ENCODE results near the gene ATP2B1. TPM values are rescaled to one million over a fixed set of nuclear protein-coding genes. Genes with fewer than 3 reads are reported as not detected.

ATP2B1 gene
- total and polyA plus RNA-seq, 9 donors = 9.0 to 60.3 (median 25.6) TPM

GRCh38 chr12:89593233-89593632 lies 115.4 kb downstream of the ATP2B1 start:
- H3K27me3 ChIP-seq = no peaks in the 10 kb centered on the region
- no peaks in the 10 kb centered on the region for H3K36me3 ChIP-seq
- 49 to 63% (median 49%) methylated on average over 4 of the region's 4 CpGs for WGBS, 3 donors
- TF ChIP-seq POLR2A (IDR thresholded peaks at IDR 0.05) (no peak), CTCF (IDR thresholded peaks at IDR 0.05) (no peak), EP300 (IDR thresholded peaks at IDR 0.05) (no peak)
- no peak overlapping the region for H3K27ac ChIP-seq
- intact Hi-C loops (cut with DNase I) = no loop called here
- no peak for DNase-seq
- no peaks in the 10 kb centered on the region for H3K4me1 ChIP-seq (ENCODE audit: insufficient read depth)
- no peak overlapping the region for H3K4me3 ChIP-seq
- H3K9me3 ChIP-seq = no peaks in the 10 kb centered on the region

- TF ChIP-seq EP300 (IDR thresholded peaks at IDR 0.05) = no peak
- no peak for TF ChIP-seq CTCF (IDR thresholded peaks at IDR 0.05)
- TF ChIP-seq POLR2A (IDR thresholded peaks at IDR 0.05) = no peak
- Histone ChIP-seq H3K9me3 (no peaks in the 10 kb centered on the region), H3K36me3 (no peaks in the 10 kb centered on the region), H3K27ac (no peak overlapping the region), H3K4me1 (ENCODE audit: insufficient read depth) (no peaks in the 10 kb centered on the region), H3K4me3 (no peak overlapping the region), H3K27me3 (no peaks in the 10 kb centered on the region)
- intact Hi-C loops (cut with DNase I) = no loop called here
- no peak for DNase-seq
Measured at GRCh38 chr12:89589753-89590152, 118.9 kb downstream of the ATP2B1 start.

- Histone ChIP-seq H3K9me3 (no peaks in the 10 kb centered on the region), H3K4me3 (no peak overlapping the region), H3K4me1 (ENCODE audit: insufficient read depth) (peaks cover 4% of the 10 kb centered on the region), H3K27ac (no peak overlapping the region), H3K36me3 (no peaks in the 10 kb centered on the region), H3K27me3 (no peaks in the 10 kb centered on the region)
- DNase-seq = no peak
- WGBS, 3 donors = 92 to 96% (median 93%) methylated on average over 2 of the region's 2 CpGs
- intact Hi-C loops (cut with DNase I) = no loop called here
- TF ChIP-seq POLR2A (IDR thresholded peaks at IDR 0.05) = no peak
- TF ChIP-seq CTCF (IDR thresholded peaks at IDR 0.05) = no peak
- TF ChIP-seq EP300 (IDR thresholded peaks at IDR 0.05) = no peak
Measured at GRCh38 chr12:89578499-89578898, 130.1 kb downstream of the ATP2B1 start.

- no peaks in the 10 kb centered on the region for H3K9me3 ChIP-seq
- TF ChIP-seq EP300 (IDR thresholded peaks at IDR 0.05) (no peak), CTCF (IDR thresholded peaks at IDR 0.05) (no peak), POLR2A (IDR thresholded peaks at IDR 0.05) (no peak)
- no peak for DNase-seq
- H3K4me1 ChIP-seq (ENCODE audit: insufficient read depth) = peaks cover 4% of the 10 kb centered on the region
- WGBS, 3 donors = 98 to 100% (median 98%) methylated on average over 1 of the region's 1 CpG
- H3K27me3 ChIP-seq = no peaks in the 10 kb centered on the region
- intact Hi-C loops (cut with DNase I) = no loop called here
- H3K27ac ChIP-seq = no peak overlapping the region
- no peaks in the 10 kb centered on the region for H3K36me3 ChIP-seq
- H3K4me3 ChIP-seq = no peak overlapping the region
Measured at GRCh38 chr12:89576572-89577220, 131.9 kb downstream of the ATP2B1 start.
